NOMO-1 treated with dmso at 0.1 percent for 144 hours (cell line): ENCODE data around the gene QSOX2.
A peak's percentile ranks its signal among the peaks of the same experiment; 100 is the strongest.

ENCODE experiments used
- DNase-seq: peaks from one replicate; lab custom pipeline; 2025; ENCODE audit not compliant: unreplicated experiment; lab: John Stamatoyannopoulos, UW

QSOX2 gene

GRCh38 chr9:136252281-136252680 lies 6.7 kb upstream of the QSOX2 start:
- DNase-seq, result no peak

GRCh38 chr9:136251264-136252115 lies 5.9 kb upstream of the QSOX2 start:
- no peak for DNase-seq

- DNase-seq, result no peak
These were observed 5.1 kb upstream of the QSOX2 start for GRCh38 chr9:136250676-136251075.

GRCh38 chr9:136249877-136250559 lies 4.4 kb upstream of the QSOX2 start:
- DNase-seq, result no peak

GRCh38 chr9:136248951-136249876 lies 3.6 kb upstream of the QSOX2 start:
- DNase-seq, result no peak

- DNase-seq, result no peak
These were observed 2.5 kb upstream of the QSOX2 start for GRCh38 chr9:136247947-136248637.

- no peak for DNase-seq
These were observed 1.9 kb upstream of the QSOX2 start for GRCh38 chr9:136247551-136247916.

- DNase-seq, result no peak
These were observed 1.4 kb upstream of the QSOX2 start for GRCh38 chr9:136246849-136247550.

GRCh38 chr9:136244969-136245218 lies 718 bp downstream of the QSOX2 start:
- DNase-seq, result no peak

- DNase-seq, result peak; percentile 25
These were observed 1.3 kb downstream of the QSOX2 start for GRCh38 chr9:136244122-136244968.

- no peak for DNase-seq
These were observed 2.0 kb downstream of the QSOX2 start for GRCh38 chr9:136243631-136244030.

GRCh38 chr9:136242918-136243525 lies 2.6 kb downstream of the QSOX2 start:
- DNase-seq, result no peak

GRCh38 chr9:136242248-136242647 lies 3.4 kb downstream of the QSOX2 start:
- no peak for DNase-seq

GRCh38 chr9:136241542-136241941 lies 4.1 kb downstream of the QSOX2 start:
- no peak for DNase-seq

GRCh38 chr9:136240941-136241340 lies 4.7 kb downstream of the QSOX2 start:
- DNase-seq, result no peak

- peak; percentile 90 for DNase-seq
These were observed 5.7 kb downstream of the QSOX2 start for GRCh38 chr9:136239983-136240330.

GRCh38 chr9:136239135-136239982 lies 6.3 kb downstream of the QSOX2 start:
- no peak for DNase-seq

- no peak for DNase-seq
These were observed 7.3 kb downstream of the QSOX2 start for GRCh38 chr9:136238342-136238732.
